ENCODE measurements around the gene PLXNA4.

DNA sequence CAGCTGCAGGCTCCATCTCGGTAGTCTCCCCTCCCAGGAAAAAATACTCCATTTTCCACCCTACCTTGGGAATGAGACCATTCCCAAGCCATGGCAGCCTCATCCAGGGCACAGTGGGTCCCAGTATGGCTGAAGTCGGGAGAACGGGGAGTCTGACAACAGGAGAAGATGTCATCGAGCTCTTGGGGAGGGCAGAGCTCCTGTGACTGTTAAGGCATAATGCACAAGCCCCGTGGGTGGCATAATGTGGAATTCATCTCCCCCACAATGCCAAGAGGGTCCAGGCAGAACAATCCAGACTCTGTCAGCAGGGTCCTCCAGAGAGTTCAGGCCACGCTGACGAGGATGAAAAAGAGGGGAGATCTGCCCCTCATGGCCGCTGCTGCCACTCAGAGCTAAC lies 279.4 kb downstream of the PLXNA4 start:
- TF ChIP-seq GATA2 (IDR thresholded peaks at IDR 0.05; ENCODE audit: low read depth, low read length) (no peak), GATA3 (IDR thresholded peaks at IDR 0.05; ENCODE audit: low read depth, low read length) (no peak)

Measured in SH-SY5Y (cell line).